Activated CD4-positive, alpha-beta memory T cell treated with anti-CD3 and anti-CD28 coated beads for 36 hours (primary cell): ENCODE results near the gene SYT1. TPM values are rescaled to one million over a fixed set of nuclear protein-coding genes. Genes with fewer than 3 reads are reported as not detected.
"Not testable (repeated sequence)": the region's sequence is repeated elsewhere in the genome, so short reads cannot be mapped to it uniquely, and the experiment has no call there.

Experiments
- CTCF ChIA-PET: fragments of 350-600 bp; sonication (Branson Sonifier 250); formaldehyde crosslinking; loops from one replicate; lab custom pipeline; 2021; ENCODE audit warnings: antibody characterized with exemption, inconsistent platforms; lab: Charles Lee
- POLR2A ChIA-PET: fragments of 350-600 bp; sonication (Branson Sonifier 250); formaldehyde crosslinking; loops from one replicate; lab custom pipeline; 2021; ENCODE audit warnings: antibody characterized with exemption; lab: Charles Lee
- DNase-seq: peaks from one replicate; pipeline ENCODE4 v3.0.0-alpha.2; 2020
- H3K27ac Mint-ChIP-seq: one replicate; pipeline ENCODE4 v1.8.0; 2021; ENCODE audit warnings: mixed read lengths
- H3K27me3 Mint-ChIP-seq: one replicate; pipeline ENCODE4 v1.8.0; 2021; ENCODE audit warnings: mixed read lengths
- H3K36me3 Mint-ChIP-seq: one replicate; pipeline ENCODE4 v1.8.0; 2021; ENCODE audit warnings: mixed read lengths
- H3K4me1 Mint-ChIP-seq: one replicate; pipeline ENCODE4 v1.8.0; 2021; ENCODE audit warnings: low read depth, mixed read lengths
- H3K4me3 Mint-ChIP-seq: one replicate; pipeline ENCODE4 v1.8.0; 2021; ENCODE audit warnings: mild to moderate bottlenecking, mixed read lengths
- H3K9me3 Mint-ChIP-seq: one replicate; pipeline ENCODE4 v1.8.0; 2021; ENCODE audit warnings: mixed read lengths
- intact Hi-C: fragments of 100-400 bp; cut with micrococcal nuclease; formaldehyde crosslinking; loops from one replicate; pipeline ENCODE4 v1.15.1; 2023
- total RNA-seq, 2 experiments: library from RNA; stranded (reverse); gene quantifications; one replicate each; pipeline ENCODE4 v1.2.3, GENCODE V29; 2021

SYT1 gene
- total RNA-seq, 2 experiments from 2014 or later, result not detected

GRCh38 chr12:79168687-79169086 lies 304.1 kb downstream of the SYT1 start:
- DNase-seq, result no peak
- ChIA-PET CTCF (no interaction called here), POLR2A (no interaction called here)
- H3K4me3 Mint-ChIP-seq, result no peak overlapping the region
- intact Hi-C loops, result no loop called here
- no peaks in the 10 kb centered on the region for H3K27me3 Mint-ChIP-seq
- H3K4me1 Mint-ChIP-seq, result no peaks in the 10 kb centered on the region
- H3K9me3 Mint-ChIP-seq, result peaks cover 16% of the 10 kb centered on the region
- no peaks in the 10 kb centered on the region for H3K36me3 Mint-ChIP-seq
- H3K27ac Mint-ChIP-seq, result no peak overlapping the region

- intact Hi-C loops, result no loop called here
- H3K4me3 Mint-ChIP-seq, result no peak overlapping the region
- CTCF ChIA-PET, result no interaction called here
Measured at GRCh38 chr12:79174626-79175025, 310.1 kb downstream of the SYT1 start.

GRCh38 chr12:79183003-79183402 lies 318.4 kb downstream of the SYT1 start:
- DNase-seq, result no peak
- no peak overlapping the region for H3K4me3 Mint-ChIP-seq
- H3K9me3 Mint-ChIP-seq, result peaks cover 12% of the 10 kb centered on the region
- ChIA-PET POLR2A (no interaction called here), CTCF (no interaction called here)
- no peaks in the 10 kb centered on the region for H3K27me3 Mint-ChIP-seq
- no peaks in the 10 kb centered on the region for H3K36me3 Mint-ChIP-seq
- no peak overlapping the region for H3K27ac Mint-ChIP-seq
- no peaks in the 10 kb centered on the region for H3K4me1 Mint-ChIP-seq
- intact Hi-C loops, result no loop called here

More at GRCh38 chr12:79174626-79175025, 310.1 kb downstream of the SYT1 start:
- no peak for DNase-seq
- H3K27ac Mint-ChIP-seq, result no peak overlapping the region
- H3K27me3 Mint-ChIP-seq, result no peaks in the 10 kb centered on the region
- H3K9me3 Mint-ChIP-seq, result peaks cover 24% of the 10 kb centered on the region
- H3K36me3 Mint-ChIP-seq, result no peaks in the 10 kb centered on the region
- H3K4me1 Mint-ChIP-seq, result no peaks in the 10 kb centered on the region
- POLR2A ChIA-PET, result no interaction called here

- H3K27me3 Mint-ChIP-seq, result no peaks in the 10 kb centered on the region
- intact Hi-C loops, result no loop called here
- H3K27ac Mint-ChIP-seq, result no peak overlapping the region
- no peaks in the 10 kb centered on the region for H3K36me3 Mint-ChIP-seq
- DNase-seq, result no peak
- CTCF ChIA-PET, result interaction anchor here (0.5 kb wide), 1 partner anchor 1160 kb away, joined by 3 read pairs; no protein-coding TSS in a partner anchor
- POLR2A ChIA-PET, result no interaction called here
- H3K4me3 Mint-ChIP-seq, result no peak overlapping the region
- H3K4me1 Mint-ChIP-seq, result no peaks in the 10 kb centered on the region
- H3K9me3 Mint-ChIP-seq, result peaks cover 7% of the 10 kb centered on the region
Measured at GRCh38 chr12:79183926-79184325, 319.4 kb downstream of the SYT1 start.

- Mint-ChIP-seq H3K36me3 (no peaks in the 10 kb centered on the region), H3K4me3 (no peak overlapping the region), H3K27me3 (no peaks in the 10 kb centered on the region), H3K27ac (no peak overlapping the region), H3K9me3 (peaks cover 4% of the 10 kb centered on the region), H3K4me1 (no peaks in the 10 kb centered on the region)
- ChIA-PET POLR2A (no interaction called here), CTCF (no interaction called here)
- intact Hi-C loops, result no loop called here
- no peak for DNase-seq
Measured at GRCh38 chr12:79186506-79186905, 321.9 kb downstream of the SYT1 start.

- Mint-ChIP-seq H3K36me3 (no peaks in the 10 kb centered on the region), H3K27me3 (no peaks in the 10 kb centered on the region), H3K27ac (no peak overlapping the region), H3K9me3 (peaks cover 4% of the 10 kb centered on the region), H3K4me1 (no peaks in the 10 kb centered on the region), H3K4me3 (no peak overlapping the region)
- ChIA-PET POLR2A (no interaction called here), CTCF (no interaction called here)
- DNase-seq, result no peak
- intact Hi-C loops, result no loop called here
Measured at GRCh38 chr12:79187032-79187431, 322.5 kb downstream of the SYT1 start.

- H3K4me1 Mint-ChIP-seq, result no peaks in the 10 kb centered on the region
- ChIA-PET CTCF (no interaction called here), POLR2A (no interaction called here)
- intact Hi-C loops, result no loop called here
- no peak overlapping the region for H3K4me3 Mint-ChIP-seq
- H3K9me3 Mint-ChIP-seq, result peaks cover 3% of the 10 kb centered on the region
- no peak overlapping the region for H3K27ac Mint-ChIP-seq
- H3K36me3 Mint-ChIP-seq, result no peaks in the 10 kb centered on the region
- no peak for DNase-seq
- H3K27me3 Mint-ChIP-seq, result no peaks in the 10 kb centered on the region
Measured at GRCh38 chr12:79191391-79191790, 326.8 kb downstream of the SYT1 start.

- Mint-ChIP-seq H3K36me3 (no peaks in the 10 kb centered on the region), H3K4me3 (no peak overlapping the region), H3K27me3 (no peaks in the 10 kb centered on the region), H3K4me1 (no peaks in the 10 kb centered on the region), H3K9me3 (peaks cover 5% of the 10 kb centered on the region), H3K27ac (no peak overlapping the region)
- intact Hi-C loops, result no loop called here
- CTCF ChIA-PET, result no interaction called here
- POLR2A ChIA-PET, result no interaction called here
- DNase-seq, result no peak
Measured at GRCh38 chr12:79194595-79194994, 330.0 kb downstream of the SYT1 start.

GRCh38 chr12:79199166-79199565 lies 334.6 kb downstream of the SYT1 start:
- Mint-ChIP-seq H3K9me3 (peaks cover 5% of the 10 kb centered on the region), H3K36me3 (no peaks in the 10 kb centered on the region), H3K27me3 (no peaks in the 10 kb centered on the region), H3K4me3 (no peak overlapping the region), H3K27ac (no peak overlapping the region), H3K4me1 (no peaks in the 10 kb centered on the region)
- ChIA-PET POLR2A (no interaction called here), CTCF (no interaction called here)
- DNase-seq, result no peak
- intact Hi-C loops, result no loop called here

GRCh38 chr12:79200176-79200575 lies 335.6 kb downstream of the SYT1 start:
- POLR2A ChIA-PET, result no interaction called here
- no peaks in the 10 kb centered on the region for H3K27me3 Mint-ChIP-seq
- H3K27ac Mint-ChIP-seq, result no peak overlapping the region
- intact Hi-C loops, result no loop called here
- H3K4me1 Mint-ChIP-seq, result no peaks in the 10 kb centered on the region
- no peak for DNase-seq
- H3K9me3 Mint-ChIP-seq, result peaks cover 8% of the 10 kb centered on the region
- no peak overlapping the region for H3K4me3 Mint-ChIP-seq
- H3K36me3 Mint-ChIP-seq, result no peaks in the 10 kb centered on the region
- CTCF ChIA-PET, result no interaction called here

- ChIA-PET CTCF (interaction anchor here (0.6 to 1.6 kb wide), 2 partner anchors 12 to 49 kb away, joined by 3 to 4 read pairs; no protein-coding TSS in a partner anchor), POLR2A (no interaction called here)
- Mint-ChIP-seq H3K4me1 (no peaks in the 10 kb centered on the region), H3K36me3 (no peaks in the 10 kb centered on the region), H3K27ac (no peak overlapping the region), H3K27me3 (no peaks in the 10 kb centered on the region), H3K9me3 (peaks cover 13% of the 10 kb centered on the region), H3K4me3 (no peak overlapping the region)
- intact Hi-C loops, result no loop called here
- DNase-seq, result no peak
Measured at GRCh38 chr12:79203058-79203647, 338.6 kb downstream of the SYT1 start.

- ChIA-PET POLR2A (no interaction called here), CTCF (no interaction called here)
- Mint-ChIP-seq H3K4me3 (no peak overlapping the region), H3K27me3 (no peaks in the 10 kb centered on the region), H3K27ac (no peak overlapping the region), H3K36me3 (no peaks in the 10 kb centered on the region), H3K4me1 (no peaks in the 10 kb centered on the region), H3K9me3 (peaks cover 12% of the 10 kb centered on the region)
- DNase-seq, result no peak
- intact Hi-C loops, result no loop called here
Measured at GRCh38 chr12:79206871-79207270, 342.3 kb downstream of the SYT1 start.

GRCh38 chr12:79210403-79210802 lies 345.8 kb downstream of the SYT1 start:
- CTCF ChIA-PET, intact Hi-C loops, DNase-seq, POLR2A ChIA-PET, H3K27ac Mint-ChIP-seq, H3K27me3 Mint-ChIP-seq, H3K4me1 Mint-ChIP-seq, H3K36me3 Mint-ChIP-seq, H3K4me3 Mint-ChIP-seq: not testable (repeated sequence)
- H3K9me3 Mint-ChIP-seq, result peaks cover 12% of the 10 kb centered on the region
